B cell (primary cell): ENCODE results near the gene C2orf81. TPM values are rescaled to one million over a fixed set of nuclear protein-coding genes. Genes with fewer than 3 reads are reported as not detected.

ENCODE experiments used
- ATAC-seq: fragments of 200-7000 bp; cut with Tn5 transposase; one replicate; pipeline ENCODE4 v1.10.0; 2021; ENCODE audit warnings: low read depth, mild to moderate bottlenecking, moderate number of reproducible peaks, moderate library complexity
- CTCF ChIA-PET: fragments of 350-600 bp; sonication (Branson Sonifier 250); formaldehyde crosslinking; loops from one replicate; lab custom pipeline; 2021; ENCODE audit warnings: antibody characterized with exemption, inconsistent platforms; lab: Charles Lee
- POLR2A ChIA-PET: fragments of 350-600 bp; sonication (Branson Sonifier 250); formaldehyde crosslinking; loops from one replicate; lab custom pipeline; 2021; ENCODE audit warnings: antibody characterized with exemption; lab: Charles Lee
- DNase-seq: peaks from one replicate; pipeline ENCODE4 v3.0.0; 2013
- H2AFZ ChIP-seq: 2 replicates; pipeline ENCODE4 v1.6.1; 2012; ENCODE audit warnings: mild to moderate bottlenecking, low read depth, low read length; ENCODE audit not compliant: insufficient read depth, poor library complexity, severe bottlenecking
- H3K27ac ChIP-seq, 2 donors: 1 replicate in 1 of 2; 2 replicates in 1 of 2; pipeline ENCODE4 v1.5.1; 2012 to 2013; ENCODE audit warnings: low read length in 2 of 2, mild to moderate bottlenecking in 2 of 2, moderate library complexity in 1 of 2
- H3K27me3 ChIP-seq, 4 experiments: fragments of 200-600 bp in 1 of 4; sonication (generic) in 1 of 4; replicated peaks in 1 of 4; 1 replicate in 2 of 4; 2 replicates in 2 of 4; pipeline versions ENCODE4 v1.6.1 to v1.7.0; 2013 to 2016; ENCODE audit warnings: low read length in 3 of 4, mild to moderate bottlenecking in 2 of 4, mixed read lengths in 1 of 4, moderate library complexity in 1 of 4; ENCODE audit not compliant: insufficient read depth in 4 of 4, control insufficient read depth in 3 of 4; ENCODE audit errors: control extremely low read depth in 1 of 4
- H3K36me3 ChIP-seq, 2 experiments: replicated peaks in 1 of 2; 1 replicate in 1 of 2; 2 replicates in 1 of 2; pipeline versions ENCODE4 v1.6.1 to v1.7.1; 2013; ENCODE audit warnings: low read length in 1 of 2; ENCODE audit not compliant: insufficient read depth in 2 of 2, control insufficient read depth in 1 of 2; ENCODE audit errors: control extremely low read depth in 1 of 2, extremely low read depth in 1 of 2
- H3K4me1 ChIP-seq, 2 donors: fragments of 200-600 bp in 1 of 2; sonication (generic) in 1 of 2; 1 replicate in 1 of 2; 2 replicates in 1 of 2; pipeline versions ENCODE4 v1.5.1 to v1.6.1; 2013 to 2017; ENCODE audit warnings: low read length in 2 of 2; ENCODE audit not compliant: control insufficient read depth in 2 of 2, insufficient read depth in 2 of 2
- H3K4me2 ChIP-seq: replicated peaks from 2 replicates; pipeline ENCODE3; 2012; ENCODE audit warnings: mild to moderate bottlenecking, low read depth, low read length; ENCODE audit not compliant: poor library complexity, severe bottlenecking
- H3K4me3 ChIP-seq, 5 experiments: fragments of 200-600 bp in 1 of 5; sonication (generic) in 1 of 5; 1 replicate in 3 of 5; 2 replicates in 2 of 5; pipeline versions ENCODE4 v1.5.1 to v1.7.0; 2011 to 2016; ENCODE audit warnings: low read length in 4 of 5, mild to moderate bottlenecking in 4 of 5, low read depth in 2 of 5, control low read depth in 1 of 5, moderate library complexity in 1 of 5; ENCODE audit not compliant: insufficient read depth in 1 of 5; ENCODE audit errors: control extremely low read depth in 1 of 5, extremely low read depth in 1 of 5
- H3K79me2 ChIP-seq: fragments of 200-600 bp; sonication (generic); one replicate; pipeline ENCODE4 v1.6.0; 2016; ENCODE audit warnings: low read length; ENCODE audit not compliant: control insufficient read depth, insufficient read depth
- H3K9ac ChIP-seq: fragments of 200-600 bp; sonication (generic); 2 replicates; pipeline ENCODE4 v1.6.1; 2017; ENCODE audit warnings: mild to moderate bottlenecking, low read length, moderate library complexity
- H3K9me3 ChIP-seq, 3 donors: one replicate each; pipeline versions ENCODE4 v1.6.1 to v1.7.1; 2013; ENCODE audit warnings: low read length in 2 of 3; ENCODE audit not compliant: control insufficient read depth in 2 of 3, insufficient read depth in 1 of 3; ENCODE audit errors: control extremely low read depth in 1 of 3
- H4K20me1 ChIP-seq: 2 replicates; pipeline ENCODE4 v1.6.0; 2012; ENCODE audit warnings: mild to moderate bottlenecking, low read length; ENCODE audit not compliant: insufficient read depth, control insufficient read depth, poor library complexity, severe bottlenecking
- H3K27ac Mint-ChIP-seq: one replicate; pipeline ENCODE4 v1.8.0; 2021; ENCODE audit warnings: mixed read lengths
- H3K27me3 Mint-ChIP-seq: one replicate; pipeline ENCODE4 v1.8.0; 2021; ENCODE audit warnings: mixed read lengths
- H3K4me1 Mint-ChIP-seq: one replicate; pipeline ENCODE4 v1.8.0; 2021; ENCODE audit warnings: mixed read lengths
- H3K4me3 Mint-ChIP-seq: one replicate; pipeline ENCODE4 v1.8.0; 2021; ENCODE audit warnings: mixed read lengths
- H3K9me3 Mint-ChIP-seq: one replicate; pipeline ENCODE4 v1.8.0; 2022; ENCODE audit warnings: mixed read lengths; ENCODE audit not compliant: insufficient read depth
- EZH2 ChIP-seq: IDR thresholded peaks from 2 replicates; pipeline ENCODE4 v1.6.1; 2012; ENCODE audit warnings: borderline replicate concordance, low read depth, mild to moderate bottlenecking, moderate library complexity, low read length; ENCODE audit not compliant: insufficient read depth, poor library complexity, severe bottlenecking
- WGBS: methylation state at CpG from one replicate; pipeline ENCODE4 v1.1.5; 2013; ENCODE audit warnings: missing lambda C conversion rate; ENCODE audit not compliant: insufficient coverage; 5-methylcytosine and 5-hydroxymethylcytosine counted together
- intact Hi-C: fragments of 100-400 bp; cut with micrococcal nuclease; formaldehyde crosslinking; loops from one replicate; pipeline ENCODE4 v1.10.0; 2022
- polyA plus RNA-seq: library from polyadenylated mRNA; depleted of rRNA; stranded (reverse); fragments of >200 nt; gene quantifications from 2 replicates; pipeline ENCODE4 v1.2.3, GENCODE V29; 2012
- total RNA-seq, 2 donors: library from RNA; stranded (reverse); fragments of 120-200 nt in 1 of 2; gene quantifications; 1 replicate in 1 of 2; 2 replicates in 1 of 2; pipeline versions ENCODE4 v1.2.3 to v1.2.4, GENCODE V29; 2013 to 2022
- TF ChIP-seq, protein P1 (sequence below): fragments of 200-600 bp; IDR thresholded peaks from one replicate; pipeline ENCODE4 v1.8.0; 2022; ENCODE audit warnings: antibody characterized with exemption, mild to moderate bottlenecking

C2orf81 gene
- total and polyA plus RNA-seq, 2 donors (not counting 1 experiment from before 2014, with no cell fraction given) = 5.4 to 8.6 TPM

DNA sequence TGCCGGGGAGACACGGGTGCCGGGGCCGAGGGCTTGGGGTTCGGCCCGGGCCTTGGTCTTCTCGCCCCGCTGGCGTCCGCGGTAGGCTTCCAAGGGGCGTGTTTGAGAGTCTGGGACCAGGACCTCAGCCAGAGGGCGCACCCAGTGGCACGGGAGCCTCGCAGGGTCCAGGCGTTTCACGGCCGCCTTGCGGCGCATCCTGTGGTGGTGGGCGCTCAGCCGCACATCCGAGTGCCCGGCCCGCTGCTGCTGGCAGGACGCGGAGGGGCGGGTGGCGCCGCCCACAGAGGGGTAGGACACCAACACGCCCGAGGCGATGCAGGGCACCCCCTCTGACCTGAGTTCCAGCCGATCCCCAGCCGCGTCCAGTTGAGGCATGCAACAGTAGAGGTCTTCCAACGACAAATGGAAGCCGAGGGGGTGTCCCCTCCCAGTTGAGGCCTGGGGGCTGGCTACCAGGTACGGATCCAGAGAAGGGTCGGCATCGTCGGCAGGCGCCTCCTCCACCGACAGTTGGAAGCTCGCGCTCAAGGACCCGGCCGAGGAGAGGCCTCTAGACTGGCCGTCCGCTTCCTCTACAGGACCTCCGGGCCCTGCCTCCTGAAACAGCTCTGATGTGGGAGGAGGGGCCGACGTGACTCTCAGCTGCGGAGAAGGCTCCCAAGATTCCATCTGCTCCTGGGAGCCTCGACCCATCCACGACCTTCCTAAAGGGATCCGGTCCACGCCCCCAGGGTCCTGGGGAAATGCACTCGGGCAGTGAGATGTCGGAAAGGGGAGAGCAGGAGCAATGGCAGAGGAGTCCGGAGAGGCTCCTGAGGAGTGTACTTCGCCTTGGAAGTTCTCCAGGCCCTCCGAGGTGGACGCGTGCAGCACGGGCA lies 6.3 kb downstream of the C2orf81 start:
- Histone ChIP-seq H3K36me3 (no peaks in the 10 kb centered on the region), H3K79me2 (peaks cover 4% of the 10 kb centered on the region), H3K27me3 (no peaks in the 10 kb centered on the region), H3K9ac (peak overlapping the region; percentile 72), H3K4me2 (peak overlapping the region; percentile 87), H3K27ac (peak overlapping the region; percentile 34 to 67), H3K4me1 (peaks cover 38 to 53% of the 10 kb centered on the region in 2 donors), H2AFZ (peak overlapping the region; percentile 80), H3K9me3 (no peaks in the 10 kb centered on the region), H3K4me3 (peak overlapping the region; percentile 16 to 67 (median 62)), H4K20me1 (no peaks in the 10 kb centered on the region)
- peak; percentile 66 for DNase-seq
- ATAC-seq = peak; percentile 81
- H3K4me1 Mint-ChIP-seq = peaks cover 45% of the 10 kb centered on the region
- H3K27ac Mint-ChIP-seq = peak overlapping the region; percentile 83
- H3K9me3 Mint-ChIP-seq = no peaks in the 10 kb centered on the region
- intact Hi-C loops = loop anchor here (1.0 kb wide), 2 partner anchors 23 to 39 kb away; no protein-coding TSS in a partner anchor
- POLR2A ChIA-PET = interaction anchor here (0.6 to 2.1 kb wide), 3 partner anchors 24 to 634 kb away, joined by 3 to 6 read pairs (median 5); no protein-coding TSS in a partner anchor
- H3K4me3 Mint-ChIP-seq = peak overlapping the region; percentile 84
- 10% methylated on average over 66 of the region's 66 CpGs for WGBS
- TF ChIP-seq EZH2 = no peak
- TF ChIP-seq, protein P1, sequence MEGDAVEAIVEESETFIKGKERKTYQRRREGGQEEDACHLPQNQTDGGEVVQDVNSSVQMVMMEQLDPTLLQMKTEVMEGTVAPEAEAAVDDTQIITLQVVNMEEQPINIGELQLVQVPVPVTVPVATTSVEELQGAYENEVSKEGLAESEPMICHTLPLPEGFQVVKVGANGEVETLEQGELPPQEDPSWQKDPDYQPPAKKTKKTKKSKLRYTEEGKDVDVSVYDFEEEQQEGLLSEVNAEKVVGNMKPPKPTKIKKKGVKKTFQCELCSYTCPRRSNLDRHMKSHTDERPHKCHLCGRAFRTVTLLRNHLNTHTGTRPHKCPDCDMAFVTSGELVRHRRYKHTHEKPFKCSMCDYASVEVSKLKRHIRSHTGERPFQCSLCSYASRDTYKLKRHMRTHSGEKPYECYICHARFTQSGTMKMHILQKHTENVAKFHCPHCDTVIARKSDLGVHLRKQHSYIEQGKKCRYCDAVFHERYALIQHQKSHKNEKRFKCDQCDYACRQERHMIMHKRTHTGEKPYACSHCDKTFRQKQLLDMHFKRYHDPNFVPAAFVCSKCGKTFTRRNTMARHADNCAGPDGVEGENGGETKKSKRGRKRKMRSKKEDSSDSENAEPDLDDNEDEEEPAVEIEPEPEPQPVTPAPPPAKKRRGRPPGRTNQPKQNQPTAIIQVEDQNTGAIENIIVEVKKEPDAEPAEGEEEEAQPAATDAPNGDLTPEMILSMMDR = peak; percentile 25
- no peaks in the 10 kb centered on the region for H3K27me3 Mint-ChIP-seq
- CTCF ChIA-PET = interaction anchor here (1.0 to 1.7 kb wide), 5 partner anchors 23 to 116 kb away, joined by 3 to 6 read pairs (median 4); partner anchors contain the start of genes CCDC142, INO80B and TTC31
